HTR-8/SVneo (cell line): ENCODE measurements around the gene SOCS7.
A peak's percentile ranks its signal among the peaks of the same experiment; 100 is the strongest.

Source experiments
- DNase-seq: peaks from one replicate; pipeline ENCODE4 v3.0.0; 2011; ENCODE audit warnings: low spot score, mixed read lengths; ENCODE audit not compliant: insufficient read length
- FAIRE-seq: peaks from 2 replicates; lab custom pipeline; 2011; peaks lifted over from hg19 to GRCh38; lab: Jason Lieb, UNC

SOCS7 gene

GRCh38 chr17:38418062-38418692, 66.5 kb downstream of the SOCS7 start:
- DNase-seq (no peak), FAIRE-seq (no peak)

GRCh38 chr17:38418693-38419507, 67.3 kb downstream of the SOCS7 start:
- DNase-seq (no peak), FAIRE-seq (no peak)

DNA sequence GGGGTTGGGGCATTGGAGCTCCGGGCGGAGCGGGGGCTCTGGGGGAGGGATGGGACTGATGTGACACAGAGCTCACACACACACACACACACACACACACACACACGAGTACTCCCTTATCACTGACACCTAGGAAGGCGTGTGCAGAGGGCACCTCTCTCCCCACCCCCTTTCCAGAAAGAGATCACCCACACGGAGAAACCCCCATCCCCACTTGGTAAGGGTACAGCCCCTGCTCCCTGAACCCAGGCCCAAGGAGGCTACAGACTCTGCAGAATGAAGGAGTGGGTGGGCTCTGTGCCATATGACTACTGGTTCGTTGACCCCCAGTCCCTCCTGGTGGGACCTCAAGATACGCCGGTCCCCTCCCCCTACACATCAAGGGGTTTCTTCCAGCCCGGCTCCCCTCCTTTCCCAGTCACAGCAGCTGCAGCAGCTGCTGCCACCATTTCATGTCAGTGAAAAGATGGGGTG, 67.9 kb downstream of the SOCS7 start:
- DNase-seq (no peak), FAIRE-seq (no peak)

- FAIRE-seq = no peak
Observed at GRCh38 chr17:38420518-38420917, 68.9 kb downstream of the SOCS7 start.

GRCh38 chr17:38421171-38421841, 69.7 kb downstream of the SOCS7 start:
- DNase-seq (no peak), FAIRE-seq (no peak)

More at GRCh38 chr17:38420518-38420917, 68.9 kb downstream of the SOCS7 start:
- no peak for DNase-seq

DNA sequence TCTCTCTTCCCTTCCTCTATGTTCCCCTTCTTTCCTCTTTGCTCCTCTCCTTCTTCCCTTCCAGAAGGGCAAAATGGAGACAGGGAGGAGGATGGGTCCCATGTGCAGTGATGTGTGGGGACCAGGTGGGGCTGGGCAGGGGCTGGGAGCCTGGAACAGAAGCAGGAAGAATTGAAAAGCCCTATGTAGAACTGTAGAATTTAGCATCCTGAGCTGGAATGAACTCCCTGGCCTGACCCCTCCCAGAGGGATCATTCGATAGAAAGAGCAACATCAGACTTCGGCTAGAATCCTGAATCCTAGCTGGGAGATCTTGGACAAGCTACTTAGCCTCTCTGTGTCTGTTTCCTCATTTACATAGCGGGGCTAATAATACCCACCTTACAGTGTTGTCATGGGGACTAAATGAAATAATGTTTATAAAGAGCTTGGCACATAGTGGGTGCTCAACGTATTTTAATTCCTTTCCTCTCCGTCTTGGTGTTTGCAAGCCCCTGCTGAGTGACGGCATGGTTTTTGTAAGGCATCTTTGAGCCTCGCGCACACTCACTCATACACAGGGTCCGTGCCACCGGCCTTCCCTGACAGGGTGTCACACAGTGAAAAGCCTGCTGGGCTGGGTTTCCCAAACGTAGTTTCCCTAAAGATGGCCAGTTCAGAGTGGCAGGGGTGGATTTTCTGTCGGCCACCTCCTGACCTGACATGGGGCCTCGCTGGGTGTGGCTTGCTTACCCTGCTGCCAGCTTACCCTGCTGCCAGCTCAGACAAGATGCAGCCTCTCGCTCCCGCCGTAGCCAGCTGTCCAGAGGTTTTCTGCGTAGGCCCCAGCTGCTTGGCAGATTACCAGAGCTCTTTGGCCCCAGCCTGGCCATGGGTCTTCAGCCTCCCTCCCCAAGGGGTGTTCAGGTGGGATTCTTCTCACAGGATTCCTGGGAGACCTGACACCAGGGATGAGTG, 70.5 kb downstream of the SOCS7 start:
- FAIRE-seq (no peak), DNase-seq (no peak)

DNA sequence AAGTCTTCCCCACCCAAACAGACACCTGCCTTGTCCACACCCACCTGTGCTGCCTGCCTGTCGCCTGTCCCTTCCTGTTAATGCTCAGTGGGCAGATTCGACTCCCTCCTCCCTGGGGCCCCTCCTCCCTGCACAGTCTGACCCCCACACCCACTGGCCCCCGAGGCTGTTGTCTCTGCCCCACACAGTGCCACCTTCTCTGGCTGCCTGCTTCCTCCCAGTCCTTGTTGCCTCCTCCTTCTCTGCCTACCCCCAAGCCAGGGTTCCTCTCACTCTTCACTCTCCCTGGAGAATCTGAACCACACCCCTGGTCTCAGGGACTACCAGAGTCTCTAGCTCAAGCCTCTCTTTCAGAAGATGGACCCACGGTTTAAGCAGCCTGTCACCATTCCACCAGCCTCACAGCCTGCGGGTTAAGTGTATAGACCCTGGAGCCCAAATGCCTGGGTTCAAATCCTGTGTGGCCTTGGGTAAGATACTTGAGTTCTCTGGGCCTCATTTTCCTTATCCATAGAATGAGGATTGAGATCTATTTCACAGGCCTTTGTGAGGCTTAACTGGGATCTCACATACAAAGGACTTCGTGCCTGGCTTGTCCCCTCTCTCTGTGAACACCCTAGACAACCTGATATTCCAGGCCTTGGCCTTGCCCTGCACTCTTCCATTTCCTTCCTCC, 72.8 kb downstream of the SOCS7 start:
- DNase-seq (no peak), FAIRE-seq (no peak)

DNA sequence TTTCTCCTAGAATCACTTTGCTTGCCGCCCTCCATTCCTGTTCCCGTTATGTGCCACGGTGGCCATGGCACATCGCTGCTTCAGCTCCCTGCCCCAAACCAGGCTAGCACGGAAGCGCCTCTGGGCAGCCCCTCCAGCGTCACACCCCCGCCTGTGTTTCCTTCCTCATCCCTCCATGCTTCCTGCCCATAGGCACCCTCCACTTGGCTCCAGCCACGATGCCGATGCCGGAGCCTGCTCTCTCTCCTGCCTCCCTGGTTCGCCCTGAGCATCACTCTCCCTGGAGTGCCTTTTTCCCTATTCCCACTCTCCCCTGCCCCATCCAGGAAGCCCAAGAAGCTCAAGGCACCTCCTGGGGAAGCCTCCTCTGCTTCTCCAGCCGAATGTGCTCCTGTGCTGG, 73.4 kb downstream of the SOCS7 start:
- FAIRE-seq (no peak), DNase-seq (no peak)

- DNase-seq (peak; percentile 75), FAIRE-seq (no peak)
Observed at GRCh38 chr17:38425744-38426143, 74.1 kb downstream of the SOCS7 start.

DNA sequence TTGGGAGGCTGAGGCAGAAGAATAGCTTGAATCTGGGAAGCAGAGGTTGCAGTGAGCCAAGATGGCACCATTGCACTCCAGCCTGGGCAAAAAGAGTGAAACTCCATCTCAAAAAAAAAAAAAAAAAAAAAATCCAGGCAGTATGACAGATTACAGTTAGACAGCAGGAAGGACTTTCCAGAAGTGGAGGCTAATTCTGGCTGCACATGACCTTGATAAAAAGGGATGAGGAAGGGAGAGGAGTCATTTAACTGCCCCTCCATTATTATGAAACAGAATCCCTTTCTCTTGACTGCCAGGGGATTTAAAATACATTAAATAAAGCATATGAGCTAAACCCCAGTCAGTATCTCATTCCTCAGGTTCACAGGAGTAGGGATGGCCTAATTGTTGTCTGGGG, 74.8 kb downstream of the SOCS7 start:
- FAIRE-seq (no peak), DNase-seq (no peak)

GRCh38 chr17:38427160-38427949, 75.7 kb downstream of the SOCS7 start:
- FAIRE-seq (no peak), DNase-seq (no peak)

GRCh38 chr17:38428112-38428642, 76.5 kb downstream of the SOCS7 start, which contains the start of gene ARHGAP23:
Gene ARHGAP23, plus strand, starts transcription at chr17:38428464. Its CDS starts 22 bp downstream, at chr17:38428486.
- no peak for FAIRE-seq
- DNase-seq = peak; percentile 91

- peak; percentile 83 for DNase-seq
Observed at GRCh38 chr17:38428643-38429371, 77.2 kb downstream of the SOCS7 start.

GRCh38 chr17:38429476-38430100, 77.9 kb downstream of the SOCS7 start:
- DNase-seq (no peak), FAIRE-seq (no peak)

More at GRCh38 chr17:38428643-38429371, 77.2 kb downstream of the SOCS7 start:
- no peak for FAIRE-seq

DNA sequence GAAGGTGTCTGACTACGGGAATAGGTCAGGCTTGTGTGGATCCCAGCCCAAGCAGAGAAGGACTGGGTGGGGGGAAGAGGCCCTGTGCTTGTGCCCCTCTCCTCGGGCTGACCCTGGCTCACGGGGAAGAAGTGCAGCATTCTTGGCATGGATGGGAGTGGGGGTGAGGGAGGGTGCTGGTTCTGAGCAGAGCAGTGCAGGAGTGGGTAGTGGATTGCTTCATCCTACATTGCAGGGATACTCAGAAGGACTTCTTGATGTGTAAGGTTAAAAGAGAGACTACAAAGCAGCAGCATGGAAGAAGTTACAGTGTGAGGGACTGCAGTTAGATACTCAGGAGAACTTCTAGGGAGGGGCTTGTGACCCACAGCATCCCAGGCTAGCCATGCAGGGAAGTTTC, 78.7 kb downstream of the SOCS7 start:
- FAIRE-seq = no peak
- no peak for DNase-seq

- DNase-seq (no peak), FAIRE-seq (no peak)
Observed at GRCh38 chr17:38430822-38431221, 79.2 kb downstream of the SOCS7 start.
